HG02588 (cell line): ENCODE measurements around the gene FAM114A2.

Experiments
- ATAC-seq: cut with Tn5 transposase; IDR thresholded peaks from one replicate; pipeline ENCODE4 v1.9.1; 2021; ENCODE audit warnings: mild to moderate bottlenecking, moderate library complexity; ENCODE audit not compliant: unreplicated experiment

Gene FAM114A2

DNA sequence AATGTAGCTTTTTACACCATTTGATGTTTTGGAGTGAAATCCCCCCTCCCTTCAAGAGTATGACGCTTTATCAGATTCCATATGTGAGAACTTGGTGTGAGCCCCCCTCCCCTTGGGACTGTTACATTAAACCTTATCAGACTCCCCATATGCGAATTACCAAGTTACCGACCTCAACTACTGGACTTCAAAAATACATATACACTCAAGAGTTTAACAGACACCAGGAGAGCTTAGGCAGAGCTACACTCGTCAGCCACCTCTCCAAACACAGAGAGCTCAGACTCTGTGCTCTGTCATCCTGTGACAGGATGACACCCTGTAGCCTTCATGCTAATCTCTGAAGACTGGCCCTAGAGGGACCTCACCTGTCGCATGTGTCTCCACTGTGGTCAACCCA is 50.2 kb downstream of the FAM114A2 start:
- ATAC-seq: no peak

DNA sequence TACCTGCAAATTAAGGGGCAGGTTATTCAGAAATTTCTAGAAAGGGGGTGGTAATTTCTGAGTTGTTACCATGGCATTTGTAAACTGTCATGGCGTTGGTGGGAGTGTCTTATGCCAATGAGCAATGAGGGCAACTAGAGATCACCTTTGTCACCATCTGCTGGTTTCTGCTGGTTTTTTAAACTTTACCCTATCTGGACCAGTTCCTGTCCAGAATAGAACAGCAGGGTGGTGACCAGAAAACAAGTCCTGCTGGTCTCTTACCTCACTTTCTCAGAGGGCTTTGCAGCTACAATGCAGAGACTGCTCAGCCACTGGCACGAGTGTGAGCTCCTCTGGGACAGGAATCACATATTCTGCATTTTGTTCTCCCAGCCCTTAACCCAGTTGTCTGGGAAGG is 51.4 kb downstream of the FAM114A2 start:
- no peak for ATAC-seq

DNA sequence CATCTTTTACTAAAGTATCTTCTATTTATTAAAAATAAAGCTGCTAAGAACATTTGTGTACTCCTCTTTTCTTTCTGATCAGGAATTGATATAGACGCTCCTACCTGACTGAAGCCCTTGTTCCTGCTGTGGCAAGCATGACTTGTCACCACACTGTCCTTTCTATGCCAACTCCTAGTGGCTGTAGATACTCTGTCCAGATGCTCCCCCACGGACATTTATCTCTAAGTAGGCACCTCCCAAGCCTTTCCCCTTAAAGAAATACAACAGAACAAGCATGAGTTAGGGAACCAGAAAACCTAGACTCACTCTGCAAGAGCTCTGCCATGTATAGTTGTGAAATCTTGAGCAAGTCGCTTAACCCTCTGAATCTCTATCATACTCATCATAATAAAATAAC is 53.2 kb downstream of the FAM114A2 start:
- no peak for ATAC-seq

DNA sequence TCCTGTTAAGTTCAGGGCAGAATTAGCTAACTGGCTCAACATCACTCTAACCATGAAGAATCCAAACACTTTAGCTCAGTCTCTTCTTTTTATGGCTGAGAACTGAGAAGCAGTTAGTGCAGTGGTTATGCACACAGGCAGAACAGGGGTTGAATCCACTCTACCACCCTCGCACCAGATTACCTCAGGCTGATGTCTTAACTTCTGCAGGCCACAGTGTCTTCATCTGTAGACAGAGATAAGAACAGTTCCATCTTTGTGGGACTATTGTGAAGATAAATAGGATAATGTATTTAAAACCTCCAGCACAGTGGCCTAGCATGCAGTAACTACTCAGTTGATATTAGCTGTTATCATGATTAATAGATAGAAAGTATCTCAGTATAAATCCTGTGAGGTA is 54.8 kb downstream of the FAM114A2 start:
- no peak for ATAC-seq

DNA sequence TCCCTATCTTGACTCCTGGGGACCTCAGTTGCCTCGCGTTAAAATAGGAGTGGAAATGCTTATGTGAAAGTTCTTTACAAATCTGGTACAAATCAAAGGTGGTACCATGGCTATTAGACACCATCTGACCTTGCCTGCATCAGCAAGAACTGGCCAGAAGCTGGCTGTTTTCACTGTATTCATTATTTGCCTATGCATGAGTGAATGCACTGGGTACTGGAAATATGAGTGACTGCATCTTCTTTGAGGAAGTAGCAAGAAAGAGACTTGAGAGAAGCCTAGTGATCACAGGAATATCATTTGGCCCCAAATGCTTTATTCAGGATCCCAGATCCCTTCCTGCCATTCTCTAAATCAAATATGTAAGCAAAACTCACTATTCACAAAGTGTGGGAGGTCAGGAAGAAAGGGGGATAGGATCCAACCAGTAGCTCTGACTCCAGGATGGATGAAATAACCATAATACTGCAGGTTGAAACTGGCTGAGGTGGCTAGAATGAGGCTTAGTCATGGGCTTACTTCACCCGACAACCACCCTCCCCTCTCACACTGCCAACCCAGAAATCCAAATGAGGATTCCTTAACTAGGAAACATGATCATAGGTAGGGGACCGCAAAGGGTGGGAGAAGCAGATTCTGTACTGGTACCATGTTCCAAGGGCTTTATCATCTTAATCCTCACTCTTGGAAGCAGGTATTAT is 56.7 kb downstream of the FAM114A2 start:
- no peak for ATAC-seq

DNA sequence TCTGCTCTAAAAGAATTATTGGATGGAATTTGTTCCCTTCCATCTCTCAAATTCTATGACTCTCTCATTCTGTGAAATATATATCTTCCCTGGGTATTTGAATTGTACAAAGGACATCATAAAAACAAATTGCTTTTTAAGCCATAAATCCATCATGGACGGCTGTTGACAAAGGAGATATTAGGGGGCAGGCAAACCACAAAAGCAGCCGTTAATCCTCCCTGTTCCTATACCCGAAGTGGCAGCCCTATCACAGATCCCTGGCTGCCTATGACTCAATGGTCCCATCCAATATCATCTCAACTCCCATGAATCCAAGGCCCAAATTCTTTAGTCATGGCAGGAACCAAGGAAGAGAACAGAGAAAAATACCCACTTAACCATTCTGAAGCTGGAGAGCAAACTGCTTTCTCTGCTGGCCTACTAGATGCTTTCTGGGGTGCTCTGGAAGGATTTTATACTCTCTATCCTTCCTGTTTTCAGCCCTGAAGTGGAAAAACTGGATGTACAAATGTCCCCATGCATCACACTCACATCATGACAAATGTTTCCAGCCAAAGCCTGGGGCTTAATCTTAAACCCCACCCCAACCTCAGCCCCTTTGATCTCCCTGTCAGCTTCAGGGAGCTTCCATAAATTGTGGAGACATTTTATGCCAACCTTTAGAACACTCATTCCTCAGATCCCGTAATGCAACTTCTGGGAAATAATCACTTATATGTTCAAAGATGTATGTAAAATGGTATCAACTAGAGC is 59.5 kb downstream of the FAM114A2 start:
- ATAC-seq: no peak

DNA sequence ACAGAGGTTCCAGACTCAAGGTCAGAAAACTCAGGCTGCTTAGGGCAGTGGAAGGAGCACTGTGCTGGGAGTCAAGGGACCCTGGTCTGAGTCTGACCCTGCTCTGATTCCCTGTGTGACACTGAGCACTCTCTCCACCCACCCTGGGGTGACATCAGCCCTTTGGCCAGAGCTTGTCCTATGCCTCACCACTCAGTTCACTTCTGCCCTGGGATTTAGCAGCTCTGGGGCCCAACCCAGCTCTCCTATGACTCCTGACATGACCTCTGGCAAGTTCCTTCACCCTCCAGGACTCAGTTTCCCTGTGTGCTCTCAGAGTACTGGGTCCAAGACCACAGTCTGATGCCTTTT is 63.9 kb downstream of the FAM114A2 start:
- peak; percentile 24 for ATAC-seq

DNA sequence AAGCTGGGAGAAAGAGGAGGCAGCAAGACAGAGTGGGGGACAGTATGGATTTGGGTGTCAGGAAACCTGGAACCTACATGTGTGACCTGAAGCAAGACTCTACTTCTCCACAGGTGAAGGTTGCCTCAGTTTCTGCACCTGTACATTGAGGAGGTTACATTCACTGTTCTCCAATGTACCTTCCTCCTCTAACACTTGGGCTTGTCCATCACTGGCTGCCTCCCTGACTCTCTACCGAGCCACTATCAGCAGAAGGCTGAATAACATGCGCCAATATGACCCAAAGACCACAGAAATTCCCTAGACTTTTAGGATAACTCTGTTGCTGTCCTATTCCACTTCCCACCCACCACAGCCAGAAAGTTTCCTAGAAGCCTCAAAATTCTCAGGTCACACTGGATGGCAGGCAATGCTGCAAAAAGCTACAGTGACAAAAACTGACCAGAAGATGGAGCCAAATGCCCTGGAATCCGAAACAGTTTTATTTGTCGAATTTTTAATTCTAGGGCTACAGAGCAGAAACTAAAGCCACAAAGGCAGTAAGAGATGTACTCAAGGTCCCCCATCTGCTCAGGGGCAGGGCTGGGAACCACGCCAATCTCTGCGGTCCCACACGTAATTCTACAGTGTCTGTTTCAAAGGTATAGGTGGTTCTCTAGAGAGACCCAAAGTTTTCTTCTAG is 64.4 kb downstream of the FAM114A2 start:
- peak; percentile 53 for ATAC-seq

DNA sequence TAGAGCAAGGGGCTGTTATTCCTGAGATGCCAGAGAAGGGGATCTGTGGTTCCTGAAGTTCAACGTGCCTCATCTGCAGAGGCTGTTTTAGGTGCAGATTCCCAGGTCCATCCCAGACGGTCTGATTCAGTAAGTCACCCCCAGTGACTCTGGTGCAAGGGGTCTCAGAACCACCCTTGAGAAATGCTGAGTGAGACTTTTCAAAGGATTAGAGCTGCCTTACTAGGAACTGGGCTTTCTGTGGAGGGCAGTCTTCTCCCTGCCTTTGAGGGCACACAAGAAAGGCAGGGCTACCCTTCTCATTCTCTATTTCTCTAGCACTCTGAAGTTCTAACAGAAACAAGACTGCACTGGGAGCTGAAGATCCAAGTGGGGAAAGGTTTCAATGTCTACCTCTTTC is 66.5 kb downstream of the FAM114A2 start:
- ATAC-seq: no peak

DNA sequence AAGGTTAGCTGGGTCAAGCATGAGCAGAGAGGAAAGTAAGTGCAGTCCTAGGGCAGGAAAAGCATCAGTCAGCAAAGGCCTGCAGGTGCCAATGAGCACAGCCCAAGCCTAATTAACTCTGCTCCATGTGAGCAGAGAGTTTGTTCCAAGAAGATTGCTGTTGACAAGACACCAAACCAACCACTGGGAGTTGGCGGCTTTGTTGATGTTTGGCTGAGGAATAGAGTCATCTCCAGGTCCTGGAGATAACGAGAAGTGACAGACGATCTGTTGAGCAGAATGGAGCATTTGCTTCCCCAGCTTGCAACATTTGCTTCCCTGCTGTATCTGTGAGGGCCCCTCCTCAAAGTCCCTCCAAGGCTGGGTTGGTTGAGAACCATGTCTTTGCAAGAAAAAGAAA is 68.2 kb downstream of the FAM114A2 start:
- ATAC-seq: no peak

DNA sequence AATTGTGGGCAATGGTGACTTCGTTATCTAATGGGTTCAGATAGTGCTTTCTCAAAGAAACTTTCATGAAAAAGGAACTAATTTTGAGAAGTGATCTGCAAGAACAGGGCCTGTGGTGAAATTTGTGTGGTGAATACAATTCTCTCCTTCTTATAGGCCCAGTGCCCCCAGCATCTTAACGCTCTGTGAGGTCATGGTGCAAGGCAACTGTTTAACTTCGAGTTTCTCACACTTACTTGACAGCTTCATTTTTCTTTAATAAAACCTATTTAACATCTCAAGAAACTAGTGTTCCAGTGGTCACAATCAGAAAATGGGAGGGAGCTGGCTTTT is 69.2 kb downstream of the FAM114A2 start:
- no peak for ATAC-seq

DNA sequence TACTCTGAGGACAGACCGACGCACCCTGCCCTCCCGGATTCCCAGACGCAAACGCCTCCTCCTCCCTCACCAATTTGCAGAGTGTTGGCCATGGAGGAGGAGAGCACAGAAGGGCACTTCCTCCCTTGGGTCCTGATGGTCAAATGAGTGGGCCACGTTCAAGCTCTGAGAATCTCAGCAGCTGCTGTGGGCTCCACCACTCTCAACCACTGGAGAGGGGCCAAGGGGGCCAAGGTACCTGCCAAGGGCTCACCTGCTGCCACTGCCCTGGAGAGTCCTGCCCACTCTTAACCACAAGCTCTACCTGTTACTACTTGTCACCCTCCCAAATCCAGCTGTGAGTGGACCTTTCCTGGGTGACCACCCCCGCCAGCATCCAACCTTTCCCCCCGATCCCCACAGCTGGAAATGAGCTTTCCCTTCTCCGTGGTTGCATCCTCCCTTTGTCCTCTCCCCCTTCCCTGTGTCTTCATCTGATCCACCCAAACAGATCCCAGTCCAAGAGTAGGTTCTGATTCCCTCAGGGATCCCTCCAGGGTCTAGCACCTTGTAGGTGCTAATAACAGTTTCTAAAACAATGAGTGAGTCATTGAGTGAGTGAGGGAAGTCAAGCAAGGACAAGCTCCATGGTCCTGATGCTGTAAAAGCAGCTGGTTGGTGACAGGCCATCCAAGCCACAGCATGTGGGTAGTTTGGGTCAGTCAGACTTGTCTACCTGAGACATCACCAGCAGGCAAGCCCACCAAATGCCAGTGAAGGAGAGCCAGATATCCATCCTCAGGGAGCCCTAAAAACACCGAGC is 69.7 kb downstream of the FAM114A2 start:
- ATAC-seq: no peak

DNA sequence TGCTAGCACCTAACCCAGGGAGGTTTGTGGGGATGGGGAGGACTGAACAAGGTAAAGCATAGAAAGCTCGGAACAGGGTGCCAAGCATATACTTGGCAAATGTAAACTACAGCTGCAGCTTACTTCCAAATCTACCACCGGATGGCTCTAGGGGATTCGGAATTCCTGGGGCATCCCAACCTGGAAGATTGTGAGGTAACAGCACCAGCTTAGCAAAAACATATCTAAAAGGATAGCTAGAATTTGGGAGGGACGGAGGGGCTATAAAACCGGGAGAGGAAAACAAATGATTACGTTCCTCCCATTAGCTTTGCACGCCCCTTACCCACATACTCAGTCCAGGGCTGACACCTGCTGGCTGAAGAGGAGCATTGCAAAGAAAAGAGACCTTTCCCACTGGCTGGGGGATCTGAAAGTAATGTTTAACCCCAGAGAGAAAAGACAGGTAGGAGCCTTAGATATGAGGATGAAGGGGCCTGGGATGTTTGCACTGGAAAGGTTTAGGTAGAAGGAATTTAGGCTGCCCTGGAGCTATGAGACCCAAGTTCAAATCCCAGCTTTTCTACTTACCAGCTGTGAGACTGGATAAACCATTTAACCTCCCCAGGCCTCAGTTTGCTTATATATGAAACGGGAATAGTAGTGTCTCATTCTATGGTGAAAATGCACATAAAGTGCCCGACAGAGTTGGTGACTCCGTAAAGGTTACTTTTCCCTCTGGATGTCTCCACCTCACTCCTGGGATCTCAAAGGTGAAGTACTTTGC is 73.6 kb downstream of the FAM114A2 start:
- ATAC-seq: peak; percentile 75

DNA sequence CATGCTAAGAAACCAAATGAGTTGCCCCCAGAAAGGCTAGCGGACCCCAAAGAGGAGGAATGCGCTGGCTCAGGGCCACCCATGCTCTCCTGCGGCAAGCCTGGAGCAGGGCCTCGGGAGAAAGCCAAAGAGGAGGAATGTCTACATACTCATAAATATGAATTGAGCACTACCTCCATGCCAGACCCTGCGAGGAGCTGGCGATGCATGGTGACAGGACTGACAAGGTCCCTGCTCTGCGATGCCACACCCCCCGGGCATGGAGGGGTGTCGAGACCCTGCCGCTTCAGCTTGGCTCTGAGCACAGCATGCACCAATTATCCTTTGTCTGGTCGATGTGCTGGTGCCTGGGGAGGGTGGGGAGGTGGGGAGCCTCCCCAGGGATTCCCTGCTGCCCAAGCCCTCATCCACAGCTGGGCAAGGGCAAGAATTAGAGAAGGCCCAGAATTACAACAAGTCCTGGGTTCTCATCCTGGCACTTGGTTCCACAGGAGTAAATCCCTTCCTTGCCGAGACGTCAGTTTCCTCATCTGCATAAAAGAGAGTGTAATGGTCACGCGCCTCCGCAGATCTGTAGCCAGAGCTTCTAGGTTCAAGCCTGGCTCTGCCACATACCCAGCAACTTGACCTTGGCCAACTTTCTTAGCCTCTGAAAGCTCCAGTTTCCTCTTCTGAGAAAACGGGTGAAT is 74.4 kb downstream of the FAM114A2 start:
- ATAC-seq: no peak

DNA sequence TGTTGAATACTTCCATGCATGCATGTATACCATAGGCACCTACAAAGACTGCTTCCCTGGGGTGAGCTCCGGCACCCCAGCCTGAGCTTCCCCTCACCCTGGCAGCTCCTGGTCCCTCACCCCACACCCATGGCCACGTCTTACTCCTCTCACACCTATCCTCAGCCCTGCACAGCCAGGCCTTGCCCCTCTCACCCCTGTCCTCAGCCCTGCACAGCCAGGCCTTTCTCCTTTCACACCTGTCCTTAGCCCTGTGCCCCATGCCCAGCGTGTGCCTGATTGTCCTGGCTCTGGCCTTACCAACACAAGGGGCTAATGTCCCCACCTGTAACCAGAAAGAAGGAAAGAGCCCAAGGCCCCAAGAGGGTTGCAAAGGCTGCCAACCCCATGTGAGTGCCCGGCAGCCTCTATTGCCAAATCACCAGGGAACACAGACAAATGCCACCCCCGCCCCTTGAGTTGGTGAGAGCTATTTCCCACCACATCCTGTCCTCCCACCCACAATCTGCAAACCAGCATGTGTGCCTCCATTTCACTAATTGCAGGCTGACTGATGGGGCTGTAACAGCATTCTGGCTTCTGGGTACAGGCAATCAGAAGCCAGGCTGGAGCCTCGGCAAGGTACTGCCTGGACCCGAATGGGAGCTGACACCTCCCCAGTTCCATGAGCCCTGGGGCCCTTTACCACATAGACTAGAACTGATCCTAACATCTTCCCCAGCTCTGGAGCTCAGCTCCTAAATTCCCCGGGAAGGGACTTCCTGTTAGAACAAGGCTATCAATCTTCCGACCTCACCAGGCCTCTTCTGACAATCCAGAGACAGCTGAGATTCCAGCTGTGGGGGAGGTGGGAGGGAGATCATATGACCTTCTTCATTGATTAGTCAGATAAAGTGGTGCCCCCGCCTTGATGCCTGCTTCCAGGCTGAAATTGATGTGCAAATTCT is 78.2 kb downstream of the FAM114A2 start:
- ATAC-seq: no peak

DNA sequence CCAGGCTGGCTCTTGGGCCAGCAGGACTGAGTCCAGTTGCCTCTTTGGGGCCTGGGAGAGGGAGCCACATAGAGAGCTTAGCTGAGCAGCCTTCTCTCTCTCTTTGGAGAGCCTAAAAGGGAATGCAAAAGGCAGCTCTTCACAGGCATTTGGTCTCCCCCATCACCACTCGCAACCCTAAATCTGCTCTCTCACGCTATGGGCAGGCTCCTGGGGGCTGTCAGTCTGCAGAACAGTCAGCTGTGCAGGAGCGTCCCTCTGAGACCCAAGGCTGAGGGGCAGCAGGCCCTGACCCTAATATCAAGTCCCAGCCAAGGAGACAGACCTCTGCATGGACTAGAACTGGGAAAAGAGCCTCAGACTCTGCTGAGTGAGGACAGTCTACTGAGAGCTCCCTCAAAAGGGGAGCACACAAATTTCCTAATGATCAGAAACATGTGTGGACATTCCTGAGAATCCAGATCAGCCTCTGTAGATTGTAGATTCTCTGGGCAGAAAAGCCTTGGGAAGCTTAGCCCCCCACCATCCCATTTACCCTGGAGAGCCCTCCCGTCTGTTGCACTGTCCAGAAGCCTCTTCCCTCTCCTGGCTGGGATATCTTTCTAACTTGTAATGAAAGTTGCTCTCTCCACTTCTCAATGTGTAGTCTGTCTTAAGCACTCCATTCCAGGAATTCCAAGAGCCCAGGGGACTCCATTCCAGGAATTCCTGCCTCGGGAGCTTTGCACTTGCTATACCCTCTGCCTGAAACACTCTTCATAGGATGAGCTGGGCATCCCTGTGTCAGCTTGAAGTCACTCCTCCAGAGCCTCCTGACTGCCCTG is 79.4 kb downstream of the FAM114A2 start:
- no peak for ATAC-seq

DNA sequence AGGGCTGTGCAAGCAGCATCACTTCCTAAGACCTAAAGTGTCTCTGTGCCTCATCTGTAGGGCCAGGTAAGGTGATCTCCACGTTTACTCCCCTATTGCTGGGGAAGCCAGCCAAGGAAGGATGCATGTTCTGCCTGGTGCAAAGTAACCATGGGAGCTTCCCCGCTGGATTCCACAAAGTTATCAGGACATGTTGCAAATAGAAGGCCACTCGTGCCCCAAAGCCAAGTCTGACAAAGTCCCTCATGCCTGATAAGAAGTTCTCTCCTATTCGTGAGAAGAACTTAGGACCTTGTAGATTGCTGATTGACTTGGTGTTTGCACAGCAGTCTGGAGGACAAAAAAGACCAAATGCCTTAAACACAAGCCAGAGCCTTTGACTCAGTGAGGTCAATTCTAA is 81.5 kb downstream of the FAM114A2 start:
- no peak for ATAC-seq

DNA sequence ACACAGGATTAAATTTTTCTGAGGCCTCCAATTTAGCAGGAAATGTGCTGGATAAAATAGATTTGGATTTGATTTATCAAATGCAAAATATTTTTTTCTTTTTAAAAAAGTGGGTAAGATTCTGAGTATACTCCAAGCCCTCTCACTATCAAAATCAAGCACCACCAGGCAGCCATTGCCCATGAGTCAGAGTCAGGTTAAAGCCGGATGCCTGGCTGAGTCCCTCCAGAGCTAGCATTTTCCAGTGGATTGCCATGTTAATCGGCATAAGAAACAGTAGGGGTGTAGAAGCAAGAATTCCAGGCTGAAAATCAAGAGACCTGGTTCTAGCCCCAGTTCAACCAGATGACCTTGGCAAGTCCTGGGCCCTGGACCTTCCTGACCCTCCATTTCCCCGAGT is 85.3 kb downstream of the FAM114A2 start:
- no peak for ATAC-seq
